ENCODE measurements around the gene ASCC3.
A peak's percentile ranks its signal among the peaks of the same experiment; 100 is the strongest.
"Not testable (repeated sequence)": the region's sequence is repeated elsewhere in the genome, so short reads cannot be mapped to it uniquely, and the experiment has no call there.

Gene ASCC3

DNA sequence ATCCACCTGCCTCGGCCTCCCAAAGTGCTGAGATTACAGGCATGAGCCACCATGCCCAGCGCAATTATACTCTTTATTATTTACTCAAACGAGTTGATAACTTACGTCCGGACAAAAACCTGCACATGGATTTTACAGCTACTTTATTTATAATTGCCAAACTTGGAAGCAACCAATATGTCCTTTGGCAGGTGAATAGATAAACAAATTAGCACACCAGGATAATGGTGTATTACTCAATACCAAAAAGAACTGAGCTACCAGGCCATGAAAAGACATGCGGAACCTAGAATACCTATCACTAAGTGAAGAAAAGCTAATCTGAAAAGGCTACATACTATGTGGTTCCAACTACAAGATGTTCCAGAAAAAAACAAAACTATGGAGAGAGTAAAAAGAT is 168.1 kb downstream of the ASCC3 start:
- FAIRE-seq, result no peak

DNA sequence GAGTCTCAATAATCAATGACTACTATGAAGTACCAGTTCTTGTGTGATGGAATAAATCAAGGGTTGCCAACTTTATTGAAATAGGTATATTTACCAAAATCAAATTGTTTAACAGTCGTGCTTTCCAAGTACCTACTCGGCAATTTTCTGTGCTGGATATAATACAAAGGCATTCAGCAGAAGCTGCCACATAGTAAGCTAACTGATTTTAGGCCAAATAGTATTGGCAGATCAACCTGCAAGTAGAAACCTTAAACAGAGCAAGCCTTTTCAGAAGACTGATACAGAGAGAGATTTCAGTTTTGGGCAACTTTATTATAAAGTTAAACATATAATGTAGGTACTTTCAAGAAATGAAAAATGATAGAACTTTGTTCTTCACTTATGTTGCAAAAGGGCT is 174.6 kb downstream of the ASCC3 start:
- FAIRE-seq, result no peak

DNA sequence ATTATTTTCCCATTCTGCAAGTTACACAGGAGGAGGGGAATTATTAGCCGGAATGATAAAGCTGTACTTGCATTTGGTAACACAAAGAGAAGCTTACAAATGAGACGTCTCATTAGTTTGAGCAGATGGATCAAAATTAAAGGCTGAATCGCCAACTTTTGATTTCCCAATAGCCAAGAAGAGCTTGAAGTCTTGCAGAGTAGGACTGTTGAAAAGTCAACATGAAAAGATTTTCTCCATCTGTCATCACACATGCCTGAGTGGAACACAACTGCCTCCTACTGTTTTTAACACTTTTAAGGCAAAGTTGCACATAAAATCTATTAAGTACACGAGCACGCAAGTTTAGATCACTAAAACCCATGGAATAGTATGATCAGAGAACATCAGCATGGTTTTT is 176.2 kb downstream of the ASCC3 start:
- no peak for FAIRE-seq

DNA sequence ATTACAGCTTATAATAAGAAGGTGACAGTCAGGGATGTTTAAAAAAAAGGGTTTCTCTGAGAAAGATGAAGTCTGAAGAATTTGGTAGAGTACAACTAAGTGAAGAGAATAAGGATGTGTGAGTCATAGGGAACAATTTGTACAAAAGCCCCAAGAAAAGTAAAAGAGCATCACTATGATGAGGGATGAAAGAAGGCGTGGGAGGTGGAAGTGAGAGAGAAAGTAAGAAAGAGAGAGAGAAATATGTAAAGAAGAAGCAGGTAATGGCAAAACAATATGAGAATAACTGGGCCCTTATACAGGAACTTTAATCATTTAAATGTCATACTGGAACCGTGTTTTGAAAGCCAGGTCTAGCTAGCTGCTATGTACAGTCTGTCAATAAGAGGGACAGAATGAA is 179.4 kb downstream of the ASCC3 start:
- FAIRE-seq, result no peak

DNA sequence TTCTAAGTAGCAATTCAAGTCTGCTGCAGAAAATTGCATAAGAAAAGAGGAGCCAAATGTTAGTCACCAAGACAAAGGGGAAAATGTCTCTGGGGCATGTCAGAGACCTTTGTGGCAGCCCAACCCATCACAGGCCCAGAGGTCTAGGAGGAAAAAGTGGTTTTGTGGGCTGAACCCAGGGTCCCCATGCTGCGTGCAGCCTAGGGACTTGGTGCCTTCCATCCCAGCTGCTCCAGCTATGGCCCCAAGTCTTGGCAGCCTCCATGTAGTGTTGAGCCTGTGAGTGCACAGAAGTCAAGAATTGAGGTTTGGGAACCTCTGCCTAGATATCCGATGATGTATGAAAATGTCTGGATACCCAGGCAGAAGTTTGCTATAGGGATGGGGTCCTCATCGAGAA is 181.1 kb downstream of the ASCC3 start:
- no peak for FAIRE-seq

DNA sequence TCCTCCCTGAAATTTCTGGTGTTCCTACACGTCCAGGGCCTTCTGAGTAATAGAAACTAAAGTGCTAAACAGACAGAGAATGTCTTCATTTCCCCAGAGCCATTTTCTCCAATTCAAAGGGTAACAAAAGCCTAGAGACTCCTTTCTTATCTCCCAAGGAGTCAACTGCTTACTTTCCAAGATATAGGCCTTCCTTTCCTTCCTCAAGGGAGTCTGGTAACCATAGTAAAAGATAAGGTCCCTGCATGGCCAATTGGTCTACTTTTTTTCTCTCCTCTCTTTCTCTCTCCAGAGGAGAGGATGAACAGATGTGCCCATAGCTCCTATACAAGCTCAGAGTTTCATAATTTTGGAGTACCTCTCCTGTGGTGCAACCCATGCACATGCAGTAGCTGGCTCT is 185.7 kb downstream of the ASCC3 start:
- FAIRE-seq, result no peak

DNA sequence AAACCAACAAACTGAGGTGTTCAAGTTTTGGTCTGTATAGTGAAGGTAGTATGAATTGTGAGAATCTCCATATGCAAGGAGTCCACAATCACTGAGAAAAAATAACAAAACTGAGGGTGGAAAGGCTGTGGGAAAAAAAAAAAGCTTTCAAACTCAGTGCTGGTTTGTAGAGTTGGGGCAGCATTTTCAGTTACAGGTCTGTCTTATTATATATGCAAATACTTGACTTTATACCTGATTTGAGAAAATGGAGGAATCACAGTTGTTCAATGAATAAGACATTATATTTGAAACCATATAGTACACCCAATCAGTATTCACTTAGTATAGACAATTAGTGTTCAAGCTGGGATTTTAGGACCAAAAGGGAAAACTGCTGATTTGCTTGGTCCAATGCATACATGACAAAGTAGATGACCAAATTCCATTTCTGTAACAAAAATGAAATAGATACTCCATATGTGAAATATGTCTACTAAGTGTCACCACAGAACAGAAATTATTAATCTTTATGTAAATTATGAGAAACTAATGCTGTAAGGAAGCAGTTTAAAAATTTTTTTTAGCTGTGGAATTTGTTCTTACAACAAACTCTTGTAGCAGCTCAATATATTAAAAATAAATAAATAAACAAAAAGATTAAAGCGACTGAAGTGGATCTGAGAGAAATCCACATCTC is 187.7 kb downstream of the ASCC3 start:
- no peak for FAIRE-seq

DNA sequence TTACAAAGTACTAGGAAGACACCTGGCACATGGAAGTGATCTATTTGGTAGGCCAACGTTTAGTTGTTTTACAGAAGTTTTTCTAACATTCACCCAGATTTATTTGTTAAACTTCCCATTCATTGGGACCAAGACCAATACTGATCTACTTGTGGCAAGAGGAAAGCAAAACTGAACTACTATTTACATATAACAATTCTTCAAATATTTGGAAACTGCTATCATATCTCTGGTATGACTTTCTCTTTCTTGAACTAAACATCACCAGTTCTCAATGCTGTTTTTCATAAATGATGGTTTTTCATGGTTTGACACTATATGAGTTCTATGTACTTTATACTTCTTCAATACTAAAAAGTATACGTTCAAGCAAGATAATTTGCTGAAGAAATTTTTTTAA is 189.2 kb downstream of the ASCC3 start:
- FAIRE-seq, result no peak

DNA sequence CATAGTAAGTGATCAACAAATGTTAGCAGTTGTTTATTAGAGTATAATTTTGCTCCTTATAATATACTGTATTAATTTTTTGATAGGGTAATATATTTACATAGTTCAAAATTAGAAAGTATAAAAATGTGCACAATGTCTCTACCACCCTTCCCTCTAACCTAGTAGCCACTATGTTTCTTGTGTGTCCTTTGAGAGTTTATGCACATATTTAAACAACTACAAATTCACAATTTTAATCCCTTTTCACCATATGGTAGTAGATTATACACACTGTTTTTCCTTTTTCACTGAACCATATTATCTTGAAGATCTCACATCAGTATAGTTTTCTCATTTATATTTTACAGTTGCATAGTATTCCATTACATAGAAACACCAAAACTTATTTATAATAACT is 194.9 kb downstream of the ASCC3 start:
- no peak for FAIRE-seq

DNA sequence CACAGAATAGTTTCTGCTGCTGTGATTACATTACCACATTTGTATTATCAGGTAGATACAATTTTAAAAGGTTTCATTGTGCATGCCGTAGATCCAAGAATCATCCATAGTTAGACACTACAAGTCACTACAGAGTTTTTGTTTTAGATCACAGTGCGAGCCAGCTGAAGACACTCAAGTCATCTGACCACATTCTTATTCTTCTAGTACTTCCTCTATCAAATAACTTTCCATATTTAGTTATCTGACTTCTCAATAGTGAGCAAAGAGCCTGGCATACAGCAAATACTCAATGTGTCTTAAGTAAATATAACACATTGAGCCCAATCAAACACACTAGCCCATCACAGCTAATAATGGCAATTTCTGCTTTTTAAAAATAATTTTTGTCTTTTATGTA is 195.4 kb downstream of the ASCC3 start:
- FAIRE-seq, result no peak

DNA sequence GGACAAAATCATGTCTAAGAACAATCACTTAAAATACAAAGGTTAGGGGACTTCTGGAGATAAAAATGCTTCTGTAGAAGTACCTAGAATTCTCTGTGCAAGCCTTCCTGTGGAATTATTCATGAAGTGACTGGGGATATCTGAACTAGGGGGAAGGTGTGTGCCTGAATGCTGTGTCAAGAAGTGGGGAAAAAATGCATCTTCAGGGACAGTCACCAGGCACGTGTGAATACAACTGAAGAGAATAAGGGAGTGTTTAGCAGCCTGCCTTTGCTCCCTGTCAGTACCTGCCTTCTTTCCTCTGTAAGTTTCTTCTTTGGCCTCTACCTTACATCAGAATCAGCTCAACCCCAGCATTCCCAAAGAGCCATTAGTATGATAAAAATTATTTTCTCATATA is 201.0 kb downstream of the ASCC3 start:
- FAIRE-seq, result no peak

DNA sequence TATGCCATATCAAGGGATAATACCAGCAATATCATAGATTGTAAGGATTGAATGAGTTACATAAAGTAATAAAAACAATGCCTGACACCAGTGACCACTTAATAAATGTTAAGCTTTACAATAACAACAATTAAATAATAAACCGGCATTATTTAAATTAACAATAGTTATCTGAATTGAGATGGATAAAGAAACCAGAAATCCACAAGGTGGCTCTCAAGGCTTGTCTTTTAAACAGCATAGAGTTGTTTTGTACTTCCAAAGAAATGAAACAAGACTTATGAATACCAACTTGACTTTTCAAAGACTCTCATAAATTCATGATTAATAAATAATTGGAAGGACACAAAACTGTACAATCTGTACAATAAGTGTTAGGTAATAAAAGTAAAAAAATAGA is 203.1 kb downstream of the ASCC3 start:
- FAIRE-seq, result peak; percentile 47

DNA sequence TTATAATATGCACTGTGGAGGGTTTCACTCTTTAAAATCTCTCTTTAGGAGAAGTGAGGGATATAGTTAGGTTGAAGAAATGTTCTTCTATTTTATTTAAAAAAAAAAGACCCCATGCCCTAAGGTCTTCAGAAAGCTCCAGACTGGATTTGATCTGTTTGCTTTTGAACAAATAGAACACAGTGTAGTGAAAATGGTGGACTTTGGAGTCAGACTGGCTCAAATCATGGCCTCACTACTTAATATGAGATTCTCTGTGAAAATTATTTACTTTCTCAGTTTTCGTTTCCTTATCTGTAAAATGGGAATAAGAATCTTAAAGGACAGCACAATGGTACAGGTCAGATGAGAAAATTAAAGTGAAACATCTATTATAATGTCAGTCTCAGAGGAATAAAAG is 203.9 kb downstream of the ASCC3 start:
- no peak for FAIRE-seq

DNA sequence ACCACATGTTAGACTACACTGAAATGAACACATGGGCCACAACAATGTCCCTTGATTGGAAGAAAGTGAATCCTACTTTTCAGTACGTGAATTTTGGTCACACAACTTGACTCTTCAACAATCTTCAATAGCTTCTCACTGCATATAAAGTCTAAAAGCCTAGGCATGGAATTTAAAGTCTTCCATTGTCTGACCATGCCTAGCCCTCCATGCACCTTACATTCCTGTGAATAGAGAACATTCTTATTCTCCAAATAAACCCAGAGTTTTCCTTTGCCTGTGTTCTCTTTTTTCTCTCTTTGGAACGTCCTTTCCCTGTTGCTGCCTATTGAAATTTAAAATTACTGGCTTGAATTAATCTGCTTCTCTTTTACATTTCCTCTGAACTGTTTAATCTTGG is 207.5 kb downstream of the ASCC3 start:
- FAIRE-seq, result no peak

DNA sequence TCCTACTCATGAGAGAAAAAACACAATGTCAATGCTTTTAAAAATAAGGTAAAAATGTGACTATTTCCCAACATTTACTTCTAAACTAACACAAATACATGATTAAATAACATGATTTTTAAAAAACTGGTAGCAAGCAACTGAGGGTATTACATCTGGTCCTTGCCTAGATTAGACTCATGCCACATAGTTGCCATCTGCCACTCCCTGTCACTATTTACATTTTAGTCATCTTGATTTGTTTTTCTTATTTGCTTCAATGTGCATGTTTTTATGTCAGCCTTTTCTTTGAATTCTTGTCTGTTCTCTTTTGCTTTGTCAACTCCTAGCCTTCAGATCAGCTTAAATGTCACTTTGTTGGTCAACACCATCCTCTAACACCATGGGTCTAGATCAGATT is 209.4 kb downstream of the ASCC3 start:
- no peak for FAIRE-seq

DNA sequence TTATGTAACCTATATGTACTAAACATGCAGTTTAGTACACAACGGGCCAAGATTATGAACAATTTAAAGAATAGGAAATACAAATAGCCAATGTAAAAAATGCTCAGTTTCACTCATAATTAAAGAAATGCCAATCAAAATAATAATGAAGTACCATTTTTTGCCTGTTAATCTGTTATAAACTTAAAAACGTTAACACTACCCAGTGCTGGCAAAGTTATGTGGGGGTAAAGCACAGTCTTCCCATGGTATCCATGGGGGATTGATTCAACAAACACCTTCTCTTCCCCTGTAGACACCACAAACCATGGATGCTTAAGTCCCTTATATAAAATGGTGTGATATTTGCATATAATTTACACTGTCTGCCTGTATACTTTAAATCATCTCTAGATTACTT is 211.1 kb downstream of the ASCC3 start:
- no peak for FAIRE-seq

DNA sequence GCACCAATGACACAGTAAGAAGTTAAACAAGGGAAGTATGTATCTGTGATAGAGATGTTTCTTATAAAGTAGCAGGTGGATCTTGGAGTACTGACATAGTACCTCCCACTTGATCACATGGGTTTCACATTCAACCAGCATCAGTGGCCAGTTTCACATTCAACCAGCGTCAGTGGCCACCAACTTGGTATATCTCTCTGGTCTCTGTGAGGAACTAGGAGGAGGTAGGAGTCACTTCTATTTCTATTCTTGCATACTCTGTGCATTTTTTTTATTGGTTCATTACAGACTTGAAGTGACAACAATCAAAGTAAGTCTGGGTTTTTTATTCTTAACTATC is 216.1 kb downstream of the ASCC3 start:
- FAIRE-seq, result no peak

DNA sequence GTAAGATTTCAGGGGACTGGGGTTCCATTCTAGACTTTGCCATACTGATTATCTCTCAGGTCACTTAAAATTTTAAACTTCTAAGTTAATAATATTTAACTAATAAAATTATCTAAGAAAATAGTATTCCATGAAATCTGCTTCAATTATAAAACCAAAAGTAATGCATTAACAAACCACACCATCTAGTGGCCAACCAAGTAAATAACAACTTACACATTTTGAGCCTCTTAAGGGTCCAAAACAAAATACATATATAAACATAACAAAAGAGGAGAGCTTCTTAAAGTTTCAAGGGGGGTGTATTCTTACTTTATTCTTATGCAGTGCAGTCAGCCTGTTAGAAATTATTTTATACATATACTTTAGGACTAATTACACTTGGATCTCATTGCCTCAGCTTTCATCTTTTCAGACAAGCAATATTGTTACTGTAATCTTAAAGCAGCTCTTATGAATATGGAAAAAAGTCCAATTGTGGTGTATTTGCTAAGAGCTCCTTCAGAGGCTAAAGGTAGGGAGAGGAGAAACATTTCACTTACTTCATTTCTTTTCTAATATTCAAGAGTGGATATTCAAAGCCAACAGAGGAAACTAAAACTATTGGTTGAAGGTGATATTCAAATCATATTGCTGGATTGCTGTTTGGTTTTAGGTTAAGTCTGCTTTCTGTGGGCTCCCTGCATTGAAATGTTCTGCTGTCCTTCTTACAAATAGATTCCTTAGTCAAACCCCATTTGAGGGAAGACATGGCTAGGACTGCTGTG is 216.7 kb downstream of the ASCC3 start:
- FAIRE-seq, result peak; percentile 55

DNA sequence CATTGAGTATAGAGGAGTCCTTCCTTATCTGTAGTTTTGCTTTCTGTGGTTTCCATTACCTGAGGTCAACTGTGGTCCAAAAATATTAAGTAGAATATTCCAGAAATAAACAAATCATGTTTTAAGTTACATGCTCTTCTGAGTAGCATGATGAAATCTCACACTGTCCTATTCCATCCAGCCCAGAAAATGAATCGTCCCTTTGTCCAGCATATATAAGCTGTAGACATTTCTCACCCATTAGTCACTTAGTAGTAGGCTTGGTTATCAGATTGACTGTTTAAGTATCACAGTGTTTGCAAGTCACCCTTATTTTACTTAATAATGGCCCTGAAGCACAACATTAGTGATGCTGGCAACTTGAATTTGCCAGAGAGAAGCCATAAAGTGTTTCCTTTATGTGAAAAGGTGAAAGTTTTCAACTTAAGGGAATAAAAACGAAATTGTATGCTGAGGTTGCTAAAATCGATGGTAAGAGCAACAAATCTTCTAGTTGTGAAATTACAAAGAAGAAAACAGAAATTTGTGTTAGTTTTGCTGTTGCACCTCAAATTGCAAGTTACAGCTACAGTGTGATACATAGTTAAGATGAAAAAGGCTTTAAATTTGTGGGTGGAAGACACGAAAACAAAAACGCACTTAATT is 217.8 kb downstream of the ASCC3 start:
- FAIRE-seq, result no peak

DNA sequence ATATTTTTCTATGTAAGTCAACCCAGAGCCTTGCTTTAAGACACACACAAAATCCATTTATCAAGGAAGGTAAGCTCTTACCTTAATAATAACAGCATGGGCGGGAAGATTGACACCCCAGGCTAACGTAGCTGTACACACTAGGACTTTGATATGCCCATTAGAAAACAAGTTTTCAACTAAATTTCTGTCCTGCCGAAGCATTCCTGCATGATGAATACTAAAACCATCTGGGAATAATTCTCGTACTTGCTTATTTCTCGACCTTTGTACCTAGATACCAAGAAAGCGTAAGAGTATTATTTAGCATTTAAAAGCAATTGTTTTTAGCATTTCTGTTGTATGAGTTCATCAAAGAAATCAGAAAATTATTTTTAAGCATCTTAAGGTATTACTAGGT is 218.9 kb downstream of the ASCC3 start:
- no peak for FAIRE-seq

DNA sequence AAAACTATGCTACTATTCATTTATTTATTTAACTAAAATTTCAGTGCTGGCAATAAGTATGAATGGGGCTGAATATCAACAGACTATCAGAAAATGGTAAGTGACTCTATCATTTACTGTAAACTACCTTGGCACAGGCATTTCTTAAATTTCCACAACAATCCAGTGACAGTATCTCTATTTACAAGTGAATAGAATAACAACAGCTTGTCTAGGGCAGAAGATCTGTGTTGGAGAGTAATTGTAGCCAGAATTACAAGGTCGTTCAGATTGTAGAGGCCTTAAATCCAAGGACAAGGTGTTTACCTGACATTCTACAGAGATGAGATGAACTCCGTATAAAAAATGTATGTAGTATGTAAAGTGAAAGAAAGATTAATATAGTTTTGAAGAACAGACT is 222.6 kb downstream of the ASCC3 start:
- FAIRE-seq, result no peak

DNA sequence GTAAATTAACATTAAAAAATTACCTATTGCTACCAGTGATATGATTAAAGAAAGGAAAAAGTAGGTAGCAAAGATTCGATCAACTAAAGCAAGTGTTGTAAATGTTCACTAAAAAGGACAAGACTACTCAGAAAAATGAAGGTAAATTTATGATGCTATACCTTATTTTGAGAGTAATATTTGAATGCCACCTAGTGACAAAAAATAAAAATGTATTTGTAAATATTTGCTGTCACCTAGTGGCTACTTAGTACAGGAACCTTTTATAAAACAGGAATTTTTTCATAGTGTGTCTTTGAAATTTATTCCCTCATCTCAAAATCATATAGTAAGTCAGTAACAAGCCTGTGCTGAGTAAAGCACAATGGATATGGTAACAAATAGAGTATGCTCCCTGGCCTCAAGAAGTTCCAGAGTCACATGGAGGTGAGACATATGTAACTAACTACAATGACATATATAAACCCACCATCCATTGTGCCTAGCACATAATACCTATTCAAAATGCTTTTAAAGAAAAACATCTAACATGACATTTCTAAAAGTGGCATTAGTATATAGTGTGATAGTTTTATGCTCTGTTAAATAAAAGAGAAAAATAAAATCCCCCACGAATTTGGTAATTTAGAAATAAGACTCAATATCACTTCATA is 223.3 kb downstream of the ASCC3 start:
- peak; percentile 73 for FAIRE-seq

DNA sequence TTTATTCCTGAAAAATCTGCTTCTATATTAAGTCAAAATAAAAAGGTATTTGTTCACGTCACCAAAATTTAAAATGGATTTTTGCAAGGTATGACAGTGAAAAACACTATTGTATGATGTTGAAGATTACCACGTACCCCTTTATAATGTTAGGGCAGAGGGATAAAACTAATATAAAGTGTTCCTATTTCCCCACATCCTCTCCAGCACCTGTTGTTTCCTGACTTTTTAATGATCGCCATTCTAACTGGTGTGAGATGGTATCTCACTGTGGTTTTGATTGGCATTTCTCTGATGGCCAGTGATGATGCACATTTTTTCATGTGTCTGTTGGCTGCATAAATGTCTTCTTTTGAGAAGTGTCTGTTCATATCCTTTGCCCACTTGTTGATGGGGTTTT is 240.0 kb downstream of the ASCC3 start:
- FAIRE-seq, result not testable (repeated sequence)

All from colon (tissue), 2 donors.